ENCODE measurements around the gene RNF123.

RNF123 gene
- 35.8 to 57.8 reads per million in 2 experiments for total RNA-seq

GRCh38 chr3:49689046-49689907, at the start of gene RNF123, which contains the start of gene MST1:
Gene RNF123 (plus strand): TSS chr3:49689557. CDS start chr3:49691166, 1,609 bp downstream.
Gene MST1 (minus strand): TSS chr3:49689474. CDS start chr3:49688691, 783 bp downstream.
- peak; percentile 88 for DNase-seq (ENCODE audit: low read depth)

GRCh38 chr3:49641292-49641691, 48.1 kb upstream of the RNF123 start:
- no peak for DNase-seq (ENCODE audit: low read depth)

- DNase-seq (ENCODE audit: low read depth), result no peak
Observed at GRCh38 chr3:49641921-49642707, 47.2 kb upstream of the RNF123 start.

- DNase-seq (ENCODE audit: low read depth), result no peak
Observed at GRCh38 chr3:49642708-49643145, 46.6 kb upstream of the RNF123 start.

- DNase-seq (ENCODE audit: low read depth), result no peak
Observed at GRCh38 chr3:49644684-49645083, 44.7 kb upstream of the RNF123 start.

- no peak for DNase-seq (ENCODE audit: low read depth)
Observed at GRCh38 chr3:49646236-49646635, 43.1 kb upstream of the RNF123 start.

- no peak for DNase-seq (ENCODE audit: low read depth)
Observed at GRCh38 chr3:49647741-49648140, 41.6 kb upstream of the RNF123 start.

GRCh38 chr3:49648354-49649019, 40.9 kb upstream of the RNF123 start:
- no peak for DNase-seq (ENCODE audit: low read depth)

- DNase-seq (ENCODE audit: low read depth), result no peak
Observed at GRCh38 chr3:49649576-49649975, 39.8 kb upstream of the RNF123 start.

- DNase-seq (ENCODE audit: low read depth), result no peak
Observed at GRCh38 chr3:49650177-49650576, 39.2 kb upstream of the RNF123 start.

GRCh38 chr3:49650637-49651036, 38.7 kb upstream of the RNF123 start:
- no peak for DNase-seq (ENCODE audit: low read depth)

- no peak for DNase-seq (ENCODE audit: low read depth)
Observed at GRCh38 chr3:49652218-49652902, 37.0 kb upstream of the RNF123 start.

- DNase-seq (ENCODE audit: low read depth), result no peak
Observed at GRCh38 chr3:49652903-49653415, 36.4 kb upstream of the RNF123 start.

- DNase-seq (ENCODE audit: low read depth), result no peak
Observed at GRCh38 chr3:49653621-49654020, 35.7 kb upstream of the RNF123 start.

GRCh38 chr3:49654176-49654825, 35.1 kb upstream of the RNF123 start:
- DNase-seq (ENCODE audit: low read depth), result no peak

- no peak for DNase-seq (ENCODE audit: low read depth)
Observed at GRCh38 chr3:49654955-49655556, 34.3 kb upstream of the RNF123 start.

GRCh38 chr3:49655731-49656285, 33.5 kb upstream of the RNF123 start:
- DNase-seq (ENCODE audit: low read depth), result no peak

- no peak for DNase-seq (ENCODE audit: low read depth)
Observed at GRCh38 chr3:49656541-49657112, 32.7 kb upstream of the RNF123 start.

- DNase-seq (ENCODE audit: low read depth), result no peak
Observed at GRCh38 chr3:49657208-49657915, 32.0 kb upstream of the RNF123 start.
